Adrenal gland (tissue), 5 donors: Measurements from ENCODE around the gene ARHGAP35.

Experiments used
- POLR2A ChIP-seq, 2 donors: fragments of 450-650 bp; IDR thresholded peaks; one replicate each; pipeline ENCODE4 v1.6.1; 2017; ENCODE audit warnings: antibody characterized with exemption in 2 of 2, mild to moderate bottlenecking in 2 of 2, moderate library complexity in 1 of 2
- TF ChIP-seq, protein P1 (sequence below), 6 experiments: fragments of 450-650 bp in 4 of 6; fragments of 200-600 bp in 2 of 6; sonication (generic) in 1 of 6; IDR thresholded peaks; 1 replicate in 5 of 6; 2 replicates in 1 of 6; pipeline versions ENCODE4 v1.5.1 to v1.8.0; 2016 to 2021; ENCODE audit warnings: antibody characterized with exemption in 6 of 6, mild to moderate bottlenecking in 2 of 6, moderate library complexity in 1 of 6
- donor health status: DM: no; HTN: no; CAD: no.

DNA sequence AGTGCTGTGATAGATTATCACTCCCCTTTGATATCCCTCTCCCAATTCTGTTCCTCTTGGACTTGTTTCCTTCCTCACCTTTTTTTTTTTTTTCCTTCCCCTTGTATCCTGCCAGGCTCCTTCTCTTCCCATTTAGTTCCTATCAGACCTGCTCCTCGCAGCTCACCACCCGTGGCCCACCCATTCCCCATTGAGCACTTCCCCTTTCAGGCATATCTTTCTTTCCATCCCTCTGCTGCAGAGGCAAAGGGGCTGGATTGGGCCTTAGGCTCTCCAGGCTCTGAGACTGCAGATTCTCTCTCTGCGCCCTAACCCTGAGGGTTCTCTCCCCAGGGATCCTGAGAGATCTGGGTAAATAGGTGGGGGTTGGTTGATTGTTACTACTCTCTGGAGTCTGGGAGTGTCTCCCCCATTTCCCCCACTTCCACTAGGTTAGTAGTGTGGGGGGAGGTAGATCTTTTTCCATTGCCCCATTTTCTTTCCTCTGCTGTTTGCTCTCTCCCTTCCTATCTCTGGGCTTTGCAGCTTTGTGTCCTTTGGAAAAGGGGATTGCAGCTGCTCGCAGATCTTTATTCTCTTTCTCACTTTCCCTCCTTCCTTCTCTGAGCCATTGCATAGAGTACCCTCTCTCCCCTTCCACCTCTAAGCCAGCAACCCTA, 2.3 kb downstream of the ARHGAP35 start:
- TF ChIP-seq, protein P1, sequence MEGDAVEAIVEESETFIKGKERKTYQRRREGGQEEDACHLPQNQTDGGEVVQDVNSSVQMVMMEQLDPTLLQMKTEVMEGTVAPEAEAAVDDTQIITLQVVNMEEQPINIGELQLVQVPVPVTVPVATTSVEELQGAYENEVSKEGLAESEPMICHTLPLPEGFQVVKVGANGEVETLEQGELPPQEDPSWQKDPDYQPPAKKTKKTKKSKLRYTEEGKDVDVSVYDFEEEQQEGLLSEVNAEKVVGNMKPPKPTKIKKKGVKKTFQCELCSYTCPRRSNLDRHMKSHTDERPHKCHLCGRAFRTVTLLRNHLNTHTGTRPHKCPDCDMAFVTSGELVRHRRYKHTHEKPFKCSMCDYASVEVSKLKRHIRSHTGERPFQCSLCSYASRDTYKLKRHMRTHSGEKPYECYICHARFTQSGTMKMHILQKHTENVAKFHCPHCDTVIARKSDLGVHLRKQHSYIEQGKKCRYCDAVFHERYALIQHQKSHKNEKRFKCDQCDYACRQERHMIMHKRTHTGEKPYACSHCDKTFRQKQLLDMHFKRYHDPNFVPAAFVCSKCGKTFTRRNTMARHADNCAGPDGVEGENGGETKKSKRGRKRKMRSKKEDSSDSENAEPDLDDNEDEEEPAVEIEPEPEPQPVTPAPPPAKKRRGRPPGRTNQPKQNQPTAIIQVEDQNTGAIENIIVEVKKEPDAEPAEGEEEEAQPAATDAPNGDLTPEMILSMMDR (IDR thresholded peaks at IDR 0.05) = no peak
- TF ChIP-seq POLR2A (IDR thresholded peaks at IDR 0.05) = no peak
